ENCODE data around the gene C5orf46. TPM values are rescaled to one million over a fixed set of nuclear protein-coding genes. Genes with fewer than 3 reads are reported as not detected.

The C5orf46 gene
- total and polyA plus RNA-seq, 2 of the 4 experiments (the other 2 are of a cell fraction): 1.3 TPM; not detected in 1

GRCh38 chr5:147930769-147931168 lies 24.4 kb upstream of the C5orf46 start:
- Histone ChIP-seq H4K8ac (ENCODE audit: low read depth in 2 of 2, low read length in 2 of 2) (no peak overlapping the region), H2BK120ac (ENCODE audit: low read depth, low read length) (no peak overlapping the region), H4K91ac (ENCODE audit: insufficient read depth, low read depth, low read length) (no peak overlapping the region), H3K56ac (ENCODE audit: extremely low read depth, insufficient read depth, low read length) (no peak overlapping the region), H3K4me2 (ENCODE audit: low read depth, low read length) (no peak overlapping the region), H3K9me3 (ENCODE audit: control insufficient read depth, insufficient read depth, low read length) (no peaks in the 10 kb centered on the region), H4K20me1 (ENCODE audit: insufficient read depth, low read length) (no peaks in the 10 kb centered on the region), H3K27me3 (ENCODE audit: control insufficient read depth, insufficient read depth, low read length) (no peaks in the 10 kb centered on the region), H2BK20ac (ENCODE audit: low read depth, low read length) (no peak overlapping the region), H3K18ac (ENCODE audit: low read depth, low read length) (no peak overlapping the region), H2BK5ac (ENCODE audit: low read depth, low read length, poor library complexity, severe bottlenecking) (no peak overlapping the region), H3K4ac (ENCODE audit: low read depth, low read length) (no peak overlapping the region), H2AK9ac (replicated peaks; ENCODE audit: low read depth, low read length, poor library complexity) (no peak overlapping the region), H2AFZ (replicated peaks; ENCODE audit: low read length, poor library complexity) (no peak overlapping the region), H3K9me1 (ENCODE audit: insufficient read depth, low read length) (no peaks in the 10 kb centered on the region), H3K23ac (ENCODE audit: low read depth, low read length) (no peak overlapping the region), H3K79me1 (ENCODE audit: low read depth in 1 of 2, low read length in 2 of 2) (no peaks in the 10 kb centered on the region), H3K27ac (ENCODE audit: insufficient read depth, low read length) (no peak overlapping the region), H2BK15ac (ENCODE audit: low read depth, low read length) (no peak overlapping the region), H3K4me1 (ENCODE audit: control insufficient read depth, insufficient read depth, low read length) (no peaks in the 10 kb centered on the region), H3K9ac (ENCODE audit: low read depth, low read length) (no peak overlapping the region), H2AK5ac (ENCODE audit: low read depth, low read length) (no peak overlapping the region), H3K14ac (replicated peaks; ENCODE audit: low read depth, low read length) (no peak overlapping the region), H3K36me3 (ENCODE audit: control insufficient read depth, insufficient read depth, low read length) (no peaks in the 10 kb centered on the region), H3K4me3 (ENCODE audit: insufficient read depth, low read depth, low read length) (no peak overlapping the region), H4K5ac (ENCODE audit: low read depth, low read length) (no peak overlapping the region)
- TF ChIP-seq RAD21 (IDR thresholded peaks at IDR 0.05; ENCODE audit: low read length) (no peak), SMC3 (IDR thresholded peaks at IDR 0.05; ENCODE audit: low read depth, low read length) (no peak), RFX5 (IDR thresholded peaks at IDR 0.05; ENCODE audit: low read depth, low read length) (no peak), MAFK (IDR thresholded peaks at IDR 0.05; ENCODE audit: low read depth, low read length) (no peak), POLR2A (IDR thresholded peaks at IDR 0.05; ENCODE audit: low read depth, low read length) (no peak), NFE2L2 (IDR thresholded peaks at IDR 0.05; ENCODE audit: low read depth, low read length) (no peak), CTCF (conservative IDR thresholded peaks at IDR 0.05; ENCODE audit: low read depth, low read length) (no peak), CHD1 (IDR thresholded peaks at IDR 0.05; ENCODE audit: low read depth, low read length) (no peak)
- TF ChIP-seq, protein P1, sequence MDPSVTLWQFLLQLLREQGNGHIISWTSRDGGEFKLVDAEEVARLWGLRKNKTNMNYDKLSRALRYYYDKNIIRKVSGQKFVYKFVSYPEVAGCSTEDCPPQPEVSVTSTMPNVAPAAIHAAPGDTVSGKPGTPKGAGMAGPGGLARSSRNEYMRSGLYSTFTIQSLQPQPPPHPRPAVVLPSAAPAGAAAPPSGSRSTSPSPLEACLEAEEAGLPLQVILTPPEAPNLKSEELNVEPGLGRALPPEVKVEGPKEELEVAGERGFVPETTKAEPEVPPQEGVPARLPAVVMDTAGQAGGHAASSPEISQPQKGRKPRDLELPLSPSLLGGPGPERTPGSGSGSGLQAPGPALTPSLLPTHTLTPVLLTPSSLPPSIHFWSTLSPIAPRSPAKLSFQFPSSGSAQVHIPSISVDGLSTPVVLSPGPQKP (IDR thresholded peaks at IDR 0.05; ENCODE audit: borderline replicate concordance, low read depth, low read length): no peak
- ChIA-PET CTCF (no interaction called here), POLR2A (ENCODE audit: unreplicated experiment) (no interaction called here)
- 100% methylated on average over 1 of the region's 2 CpGs; no CpG with 5 or more reads in 1 of the 2 experiments for WGBS, 2 experiments (ENCODE audit: extremely low coverage in 2 of 2, insufficient read length in 1 of 2)
- dilution Hi-C loops (cut with HindIII; ENCODE audit: low sequenced_read_pairs, unreplicated experiment) (no loop called here), in situ Hi-C loops (cut with MboI; ENCODE audit: low sequenced_read_pairs) (no loop called here), intact Hi-C loops (cut with micrococcal nuclease) (no loop called here)
- BruUV-seq (replicated peaks): no TSS peak
- ATAC-seq (ENCODE audit: low read depth) (no peak), DNase-seq (no peak)

Data from IMR-90 (cell line).